HCT116 (cell line): ENCODE results near the gene MTMR6.

ENCODE experiments used
- EZH2 ChIP-seq: fragments of 200-600 bp; sonication (generic); IDR thresholded peaks from 2 replicates; pipeline ENCODE4 v1.6.1; 2017; ENCODE audit warnings: antibody characterized with exemption, mixed run types
- POLR2A ChIP-seq: IDR thresholded peaks from 2 replicates; pipeline ENCODE4 v1.7.0; 2011; ENCODE audit warnings: borderline replicate concordance; ENCODE audit not compliant: insufficient read depth, insufficient read length; ENCODE audit errors: extremely low read depth

DNA sequence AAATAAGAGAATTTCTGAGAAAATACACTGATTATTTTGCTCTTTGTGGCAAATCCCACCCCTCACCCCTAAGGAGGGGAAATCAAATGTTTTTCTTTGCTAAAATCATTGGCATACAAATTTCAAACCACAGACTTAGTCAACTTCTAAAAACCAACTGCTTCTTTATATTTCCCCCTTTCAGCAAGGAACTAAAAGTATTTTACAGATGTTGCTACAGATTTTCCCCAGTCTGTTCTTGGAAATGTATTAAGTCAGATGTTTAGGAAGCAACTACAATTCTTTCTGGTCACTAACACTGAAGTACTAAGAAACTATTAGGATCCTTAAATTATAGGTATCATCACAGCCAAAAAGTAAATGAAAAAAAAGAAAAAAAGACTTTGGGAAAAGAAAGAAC lies 6.9 kb downstream of the MTMR6 start:
- TF ChIP-seq POLR2A (no peak), EZH2 (no peak)
